ENCODE results near the gene PTPRN2.
"Not testable (repeated sequence)": the region's sequence is repeated elsewhere in the genome, so short reads cannot be mapped to it uniquely, and the experiment has no call there.

Gene PTPRN2

GRCh38 chr7:158468181-158468580 is 119.4 kb downstream of the PTPRN2 start:
- DNase-seq (ENCODE audit: low read depth in 3 of 3), result no peak

GRCh38 chr7:158467562-158467961 is 120.1 kb downstream of the PTPRN2 start:
- DNase-seq (ENCODE audit: low read depth in 3 of 3), result no peak

- no peak for DNase-seq (ENCODE audit: low read depth in 3 of 3)
Observed at GRCh38 chr7:158463317-158463716, 124.3 kb downstream of the PTPRN2 start.

- DNase-seq (ENCODE audit: low read depth in 3 of 3), result no peak
Observed at GRCh38 chr7:158461824-158462223, 125.8 kb downstream of the PTPRN2 start.

- DNase-seq (ENCODE audit: low read depth in 3 of 3), result no peak
Observed at GRCh38 chr7:158460665-158461064, 127.0 kb downstream of the PTPRN2 start.

GRCh38 chr7:158458716-158459282 is 128.8 kb downstream of the PTPRN2 start:
- no peak for DNase-seq (ENCODE audit: low read depth in 3 of 3)

GRCh38 chr7:158458096-158458495 is 129.5 kb downstream of the PTPRN2 start:
- no peak for DNase-seq (ENCODE audit: low read depth in 3 of 3)

GRCh38 chr7:158457586-158457985 is 130.0 kb downstream of the PTPRN2 start:
- DNase-seq (ENCODE audit: low read depth in 3 of 3), result not testable (repeated sequence)

- no peak for DNase-seq (ENCODE audit: low read depth in 3 of 3)
Observed at GRCh38 chr7:158454631-158455030, 133.0 kb downstream of the PTPRN2 start.

GRCh38 chr7:158453663-158454062 is 134.0 kb downstream of the PTPRN2 start:
- no peak for DNase-seq (ENCODE audit: low read depth in 3 of 3)

- no peak for DNase-seq (ENCODE audit: low read depth in 3 of 3)
Observed at GRCh38 chr7:158452331-158452730, 135.3 kb downstream of the PTPRN2 start.

GRCh38 chr7:158450476-158451124 is 137.0 kb downstream of the PTPRN2 start:
- no peak for DNase-seq (ENCODE audit: low read depth in 3 of 3)

- DNase-seq (ENCODE audit: low read depth in 3 of 3), result no peak
Observed at GRCh38 chr7:158449942-158450341, 137.7 kb downstream of the PTPRN2 start.

GRCh38 chr7:158449266-158449665 is 138.4 kb downstream of the PTPRN2 start:
- no peak for DNase-seq (ENCODE audit: low read depth in 3 of 3)

- no peak for DNase-seq (ENCODE audit: low read depth in 3 of 3)
Observed at GRCh38 chr7:158448430-158449100, 139.1 kb downstream of the PTPRN2 start.

- no peak for DNase-seq (ENCODE audit: low read depth in 3 of 3)
Observed at GRCh38 chr7:158447506-158448171, 140.0 kb downstream of the PTPRN2 start.

GRCh38 chr7:158447151-158447505 is 140.5 kb downstream of the PTPRN2 start:
- no peak for DNase-seq (ENCODE audit: low read depth in 3 of 3)

GRCh38 chr7:158446706-158447105 is 140.9 kb downstream of the PTPRN2 start:
- no peak for DNase-seq (ENCODE audit: low read depth in 3 of 3)

- no peak for DNase-seq (ENCODE audit: low read depth in 3 of 3)
Observed at GRCh38 chr7:158446281-158446680, 141.3 kb downstream of the PTPRN2 start.

GRCh38 chr7:158445421-158446175 is 142.0 kb downstream of the PTPRN2 start:
- no peak for DNase-seq (ENCODE audit: low read depth in 3 of 3)

GRCh38 chr7:158444501-158445420 is 142.9 kb downstream of the PTPRN2 start:
- no peak for DNase-seq (ENCODE audit: low read depth in 3 of 3)
